Anterior cingulate cortex (tissue), 58 donors: ENCODE data around the gene LGALS4.
"Not testable (repeated sequence)": the region's sequence is repeated elsewhere in the genome, so short reads cannot be mapped to it uniquely, and the experiment has no call there.

Experiments
- DNase-seq, 58 donors: peaks; one replicate each; lab custom pipeline; 2025; lab: John Stamatoyannopoulos, UW

LGALS4 gene

DNA sequence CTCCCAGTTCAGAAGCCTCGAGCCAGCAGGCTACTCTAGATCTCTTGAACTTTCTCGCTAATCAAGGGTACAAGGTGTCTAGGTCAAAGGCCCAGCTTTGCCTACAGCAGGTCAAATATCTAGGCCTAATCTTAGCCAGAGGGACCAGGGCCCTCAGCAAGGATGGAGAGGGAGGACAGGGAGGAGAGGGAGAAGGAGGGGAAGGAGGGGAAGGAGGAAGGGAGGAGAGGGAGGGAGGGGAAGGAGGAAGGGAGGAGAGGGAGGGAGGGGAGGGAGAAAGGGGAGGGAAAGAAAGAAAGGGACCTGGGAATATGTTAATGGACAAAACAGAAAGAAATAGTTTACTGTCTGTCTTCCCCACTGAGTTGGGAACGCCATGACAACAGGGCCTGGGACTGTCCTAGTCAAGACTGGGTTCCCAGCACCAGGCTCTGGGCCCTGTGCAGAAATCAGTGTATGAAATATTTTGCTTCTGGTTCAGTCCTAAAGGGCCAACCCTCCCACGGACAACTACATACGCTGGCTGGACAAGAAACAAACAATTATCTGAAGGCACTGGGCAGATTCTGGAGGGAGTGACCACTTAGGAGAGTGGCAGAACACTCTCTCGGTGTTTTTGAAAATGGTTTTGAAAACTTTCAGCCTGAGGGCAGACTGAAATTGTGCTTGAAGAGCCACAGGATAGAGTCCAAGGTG, 14.3 kb upstream of the LGALS4 start:
- DNase-seq = no peak

DNA sequence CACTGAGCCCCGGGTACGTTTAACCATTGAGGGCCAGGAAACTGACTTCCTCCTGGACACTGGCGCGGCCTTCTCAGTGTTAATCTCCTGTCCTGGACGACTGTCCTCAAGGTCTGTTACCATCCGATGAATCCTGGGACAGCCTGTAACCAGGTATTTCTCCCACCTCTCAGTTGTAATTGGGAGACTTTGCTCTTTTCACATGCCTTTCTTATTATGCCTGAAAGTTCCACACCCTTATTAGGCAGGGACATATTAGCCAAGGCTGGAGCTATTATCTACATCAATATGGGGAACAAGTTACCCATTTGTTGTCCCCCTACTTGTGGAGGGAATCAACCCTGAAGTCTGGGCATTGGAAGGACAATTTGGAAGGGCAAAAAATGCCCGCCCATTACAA, 13.2 kb upstream of the LGALS4 start:
- DNase-seq = not testable (repeated sequence)

DNA sequence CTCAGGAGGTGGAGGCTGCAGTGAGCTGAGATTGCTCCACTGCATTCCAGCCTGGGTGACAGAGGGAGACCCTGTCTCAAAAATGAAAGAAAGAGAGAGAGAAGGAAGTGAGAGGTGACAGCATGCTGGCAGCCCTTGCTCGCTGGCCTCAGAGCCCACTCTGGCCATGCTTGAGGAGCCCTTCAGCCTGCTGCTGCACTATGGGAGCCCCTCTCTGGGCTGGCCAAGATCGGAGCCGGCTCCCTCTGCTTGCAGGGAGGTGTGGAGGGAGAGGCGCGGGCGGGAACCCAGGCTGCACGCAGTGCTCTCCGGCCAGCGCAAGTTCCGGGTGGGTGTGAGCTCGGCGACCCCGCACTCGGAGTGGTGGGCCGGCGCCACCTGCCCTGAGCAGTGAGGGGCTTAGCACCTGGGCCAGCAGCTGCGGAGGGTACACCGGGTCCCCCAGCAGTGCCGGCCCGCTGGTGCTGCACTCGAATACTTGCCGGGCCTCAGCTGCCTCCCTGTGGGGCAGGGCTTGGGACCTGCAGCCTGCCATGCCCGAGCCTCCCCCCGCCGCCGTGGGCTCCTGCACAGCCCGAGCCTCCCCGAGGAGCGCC, 8.6 kb upstream of the LGALS4 start:
- not testable (repeated sequence) for DNase-seq

DNA sequence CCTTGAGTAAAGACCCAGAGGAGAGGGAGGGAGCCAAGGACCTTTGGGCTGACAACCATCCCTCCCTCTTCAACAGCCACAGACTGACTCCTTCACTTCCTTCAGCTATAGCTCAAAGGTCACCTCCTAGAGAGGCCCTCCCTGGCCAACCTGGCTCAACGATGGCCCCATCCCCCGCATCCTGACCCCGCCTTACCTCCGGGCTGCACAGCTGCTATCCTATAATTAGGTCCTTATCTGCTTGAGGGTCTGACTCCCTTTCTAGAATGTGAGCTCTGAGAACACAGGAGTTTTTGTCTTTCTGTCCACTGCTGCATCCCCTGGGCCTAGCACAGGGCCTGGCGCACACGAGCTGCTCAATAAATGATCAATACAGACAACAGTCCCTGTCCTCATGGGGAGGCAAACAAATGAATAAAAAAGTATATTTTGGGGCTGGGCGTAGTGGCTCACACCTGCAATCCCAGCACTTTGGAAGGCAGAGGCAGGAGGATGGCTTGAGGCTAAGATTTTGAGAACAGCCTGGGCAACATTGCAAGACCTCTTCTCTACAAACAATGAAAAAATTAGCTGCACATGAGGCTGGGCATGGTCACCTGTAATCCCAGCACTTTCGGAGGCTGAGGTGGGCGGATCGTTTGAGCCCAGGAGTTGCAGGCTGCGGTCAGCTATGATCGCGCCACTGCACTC, 6.6 kb upstream of the LGALS4 start:
- no peak for DNase-seq

DNA sequence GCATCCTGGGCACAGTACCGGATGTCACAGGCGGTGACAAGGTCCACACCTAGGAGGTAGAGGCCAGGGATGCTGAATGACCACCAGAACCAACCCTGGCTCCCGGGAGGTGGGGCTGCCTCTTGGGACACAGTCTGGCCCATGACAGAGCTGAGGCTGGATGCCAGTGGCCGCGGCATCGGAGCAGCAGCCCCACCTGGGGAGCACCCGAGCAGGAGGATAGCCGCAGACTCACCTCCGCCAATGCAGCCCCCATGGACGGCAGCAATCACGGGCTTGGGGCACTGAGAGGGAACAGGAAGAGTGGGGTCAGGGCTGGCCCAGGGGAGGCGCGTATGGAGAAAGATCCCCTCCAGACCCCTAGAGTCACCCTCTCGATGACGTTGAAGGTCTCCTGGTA, 4.3 kb upstream of the LGALS4 start:
- no peak for DNase-seq

DNA sequence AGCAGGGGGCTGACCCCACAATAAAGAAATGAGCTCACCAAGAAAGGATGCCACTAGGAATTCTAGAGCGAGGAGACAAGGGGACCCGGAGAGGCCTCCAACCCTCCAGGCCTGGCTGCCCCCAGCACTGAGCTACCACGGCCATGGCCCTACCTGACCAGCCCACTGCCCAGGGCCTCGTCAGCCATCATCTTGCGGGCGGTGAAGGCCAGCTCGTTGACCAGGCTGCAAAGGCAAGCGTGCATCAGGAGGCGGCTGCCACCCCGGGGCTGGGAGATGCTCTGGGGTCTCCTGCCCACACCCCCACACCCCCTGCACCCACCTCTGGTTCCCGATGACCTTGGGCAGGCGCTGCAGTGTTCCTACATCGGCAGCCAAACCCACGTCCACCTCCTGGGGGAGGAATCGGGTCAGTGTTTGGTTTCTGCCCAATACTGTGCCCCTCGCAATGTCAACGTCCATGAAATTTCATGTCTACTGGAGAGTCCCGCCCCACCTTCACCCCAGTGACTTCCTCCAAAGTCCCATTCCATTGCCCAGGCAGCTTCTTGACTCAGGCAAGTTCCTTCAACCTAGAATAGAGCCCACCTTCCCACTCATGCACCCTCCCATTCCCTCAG, 3.5 kb upstream of the LGALS4 start:
- DNase-seq = no peak

DNA sequence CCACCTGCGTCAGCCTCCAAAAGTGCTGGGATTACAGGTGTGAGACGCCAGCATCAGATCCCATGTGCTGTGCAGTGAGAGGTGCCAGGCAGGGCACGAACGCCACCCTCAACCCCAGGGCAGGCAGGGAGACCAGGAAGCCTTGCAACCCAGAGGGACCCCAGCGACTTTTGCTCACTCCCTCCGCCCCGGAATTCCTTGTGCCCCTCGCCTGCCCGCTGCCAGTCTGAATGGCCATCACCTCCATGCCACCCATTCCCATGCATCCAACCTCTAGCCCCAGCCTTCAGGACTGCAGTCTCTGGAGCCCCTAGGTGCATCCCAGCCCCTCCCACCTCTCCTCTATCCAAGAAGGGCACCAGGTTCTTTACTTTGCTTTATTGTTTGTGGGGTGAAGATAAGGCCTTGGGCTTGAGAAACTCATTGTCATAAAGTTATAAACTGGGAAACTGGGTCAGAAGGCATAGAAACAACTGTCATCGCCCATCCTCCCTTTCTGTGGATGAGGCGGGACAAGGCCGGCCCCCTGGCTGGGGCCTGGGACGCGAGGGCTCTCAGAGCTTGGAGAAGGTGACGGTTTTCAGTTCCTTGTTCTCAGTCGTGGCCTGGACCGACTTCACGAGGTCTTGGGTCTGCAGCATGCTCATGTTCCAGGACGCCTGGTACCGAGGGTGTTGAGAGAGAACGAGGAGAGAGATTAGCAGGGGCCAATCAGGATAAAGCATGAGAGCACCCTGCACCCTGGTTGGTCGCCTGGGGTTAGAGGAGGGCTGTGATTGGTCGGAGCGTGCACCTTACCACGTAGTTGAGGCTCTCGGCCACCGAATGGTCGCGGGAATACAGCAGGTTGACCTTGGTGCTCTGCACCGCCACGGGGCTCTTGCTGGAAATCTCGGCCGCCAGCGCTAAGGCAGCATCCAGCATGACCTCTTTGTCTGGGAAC, 2.6 kb upstream of the LGALS4 start:
- DNase-seq = no peak

DNA sequence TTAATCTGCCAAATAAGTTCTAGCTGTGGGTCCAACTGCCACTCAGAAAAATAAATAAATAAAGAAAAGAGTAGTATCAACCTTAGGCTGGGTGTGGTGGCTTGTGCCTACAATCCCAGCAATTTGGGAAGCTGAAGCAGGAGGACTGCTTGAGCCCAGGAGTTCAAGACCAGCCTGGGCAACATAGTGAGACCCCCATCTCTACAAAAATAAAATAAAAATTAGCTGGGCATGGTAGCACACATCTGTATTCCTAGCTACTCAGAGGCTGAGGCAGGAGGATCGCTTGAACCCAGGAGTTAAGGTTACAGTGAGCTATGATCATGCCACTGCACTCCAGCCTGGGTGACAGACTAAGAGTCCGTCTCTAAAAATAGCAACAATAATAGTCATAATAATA, 1.2 kb upstream of the LGALS4 start:
- not testable (repeated sequence) for DNase-seq

DNA sequence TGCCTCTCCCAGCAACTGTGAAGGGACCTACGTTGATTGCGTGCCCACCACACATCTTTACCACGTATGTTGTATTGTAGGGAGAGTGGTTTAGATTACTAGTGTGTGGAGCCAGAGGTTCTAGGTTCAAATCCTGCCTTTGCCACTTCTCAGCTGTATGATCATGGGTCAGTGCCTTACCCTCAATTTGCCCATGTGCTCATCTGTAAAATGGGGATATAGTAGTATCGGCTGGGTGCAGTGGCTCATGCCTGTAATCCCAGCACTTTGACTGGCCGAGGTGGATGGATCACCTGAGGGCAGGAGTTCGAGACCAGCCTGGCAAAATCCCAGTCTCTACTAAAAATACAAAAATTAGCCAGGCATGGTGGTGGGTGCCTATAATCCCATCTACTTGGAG, 578 bp upstream of the LGALS4 start:
- no peak for DNase-seq

DNA sequence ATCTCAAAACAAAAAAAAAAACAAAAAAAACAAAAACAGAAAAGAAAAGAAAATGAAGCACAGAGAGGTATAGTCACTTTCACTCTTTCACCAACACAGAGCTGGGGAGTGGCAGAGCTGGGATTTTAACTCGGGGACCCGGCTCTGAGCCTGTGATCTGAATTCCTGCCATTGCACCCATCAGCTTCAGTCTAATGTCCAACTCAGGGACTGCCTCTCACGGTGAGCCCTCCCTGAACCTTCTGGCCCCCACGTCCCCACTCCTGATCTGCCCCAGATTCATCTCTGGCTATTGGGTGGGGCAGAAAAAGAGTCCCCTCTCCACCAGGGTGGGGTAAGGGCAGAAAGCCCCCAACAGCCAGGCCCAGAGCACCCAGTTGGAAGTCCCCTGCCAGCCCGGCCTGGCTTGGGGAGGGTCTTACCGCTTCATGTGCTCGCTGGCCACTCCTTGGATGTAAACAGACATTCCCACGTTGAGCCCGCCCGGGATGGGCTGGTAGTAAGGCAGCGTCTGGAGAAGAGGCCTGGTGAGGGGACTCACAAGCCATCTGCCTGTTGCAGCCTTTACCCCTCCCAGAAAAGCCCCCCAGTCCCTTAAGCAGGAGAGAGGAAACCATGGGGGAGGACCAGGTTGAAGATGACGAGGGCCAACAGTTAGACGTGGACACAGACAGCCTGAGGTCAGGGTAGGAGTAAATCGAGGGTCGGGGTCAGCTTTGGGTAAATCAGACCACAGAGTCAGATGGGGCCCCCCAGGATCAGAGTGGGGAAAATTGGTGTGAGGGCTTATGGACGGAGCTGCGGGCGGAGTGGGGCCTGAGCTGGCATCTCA, 520 bp downstream of the LGALS4 start:
- DNase-seq = no peak

DNA sequence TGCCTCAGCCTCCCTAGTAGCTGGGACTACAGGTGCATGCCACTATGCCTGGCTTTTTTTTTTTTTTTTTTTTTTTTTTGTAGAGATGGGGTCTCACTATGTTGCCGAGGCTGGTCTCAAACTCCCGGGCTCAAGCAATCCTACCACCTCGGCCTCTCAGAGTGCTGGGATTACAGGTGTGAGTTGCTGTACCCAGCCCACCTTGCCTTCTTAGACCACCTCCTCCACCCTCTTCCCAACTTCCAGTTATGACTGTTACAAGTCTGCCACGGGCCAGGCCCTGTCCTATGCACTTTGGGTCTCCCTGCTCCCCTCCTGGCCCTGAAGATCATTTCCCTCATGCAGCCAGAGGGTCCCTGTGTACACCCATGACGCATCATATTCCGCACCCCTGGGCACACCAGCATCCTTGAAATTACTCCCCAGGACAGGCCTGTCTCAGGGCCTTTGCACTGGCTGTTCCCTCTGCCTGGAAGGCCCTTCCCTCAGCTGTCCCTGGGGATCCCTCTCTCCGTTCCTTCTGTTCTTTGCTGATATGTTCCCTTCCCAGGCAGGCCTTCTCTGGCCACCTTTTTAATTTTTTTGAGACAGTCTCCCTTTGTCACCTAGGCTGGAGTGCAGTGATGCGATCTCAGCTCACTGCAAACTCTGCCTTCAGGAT, 3.0 kb downstream of the LGALS4 start:
- DNase-seq = no peak

DNA sequence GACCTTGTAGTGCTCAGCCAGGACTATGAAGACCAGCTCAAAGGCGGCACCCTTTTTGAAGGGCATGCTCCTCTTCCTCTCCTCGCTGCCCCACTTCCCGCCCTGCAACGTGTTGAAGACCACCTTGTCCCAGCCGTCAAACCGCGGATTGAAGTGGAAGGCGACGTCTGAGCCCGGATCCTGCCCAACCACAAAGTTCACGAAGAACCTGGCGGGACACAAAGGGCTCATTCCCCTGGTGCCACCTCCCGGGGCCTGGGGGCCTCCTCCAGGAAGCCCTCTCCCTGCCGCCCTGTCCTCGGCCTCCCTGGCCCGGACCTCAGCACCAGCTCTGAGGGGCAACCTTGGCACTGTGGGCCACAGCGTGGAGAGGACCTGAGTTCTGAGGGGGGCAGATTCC, 4.0 kb downstream of the LGALS4 start:
- DNase-seq = no peak

DNA sequence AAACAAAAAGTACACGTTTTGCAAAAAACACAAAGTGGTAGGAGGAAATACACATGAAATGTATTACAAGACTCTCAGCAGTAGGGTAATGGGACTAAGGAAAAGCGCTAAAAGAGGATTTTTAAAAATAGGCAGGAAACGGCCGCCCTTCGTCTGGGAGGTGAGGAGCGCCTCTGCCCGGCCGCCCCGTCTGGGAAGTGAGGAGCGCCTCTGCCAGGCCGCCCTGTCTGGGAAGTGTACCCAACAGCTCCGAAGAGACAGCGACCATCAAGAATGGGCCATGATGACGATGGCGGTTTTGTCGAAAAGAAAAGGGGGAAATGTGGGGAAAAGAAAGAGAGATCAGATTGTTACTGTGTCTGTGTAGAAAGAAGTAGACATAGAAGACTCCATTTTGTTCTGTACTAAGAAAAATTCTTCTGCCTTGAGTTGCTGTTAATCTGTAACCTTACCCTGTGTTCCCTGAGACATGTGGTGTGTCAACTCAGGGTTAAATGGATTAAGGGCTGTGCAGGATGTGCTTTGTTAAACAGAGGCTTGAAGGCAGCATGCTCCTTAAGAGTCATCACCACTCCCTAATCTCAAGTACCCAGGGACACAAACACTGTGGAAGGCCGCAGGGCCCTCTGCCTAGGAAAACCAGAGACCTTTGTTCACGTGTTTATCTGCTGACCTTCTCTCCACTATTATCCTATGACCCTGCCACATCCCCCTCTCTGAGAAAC, 5.2 kb downstream of the LGALS4 start:
- not testable (repeated sequence) for DNase-seq

DNA sequence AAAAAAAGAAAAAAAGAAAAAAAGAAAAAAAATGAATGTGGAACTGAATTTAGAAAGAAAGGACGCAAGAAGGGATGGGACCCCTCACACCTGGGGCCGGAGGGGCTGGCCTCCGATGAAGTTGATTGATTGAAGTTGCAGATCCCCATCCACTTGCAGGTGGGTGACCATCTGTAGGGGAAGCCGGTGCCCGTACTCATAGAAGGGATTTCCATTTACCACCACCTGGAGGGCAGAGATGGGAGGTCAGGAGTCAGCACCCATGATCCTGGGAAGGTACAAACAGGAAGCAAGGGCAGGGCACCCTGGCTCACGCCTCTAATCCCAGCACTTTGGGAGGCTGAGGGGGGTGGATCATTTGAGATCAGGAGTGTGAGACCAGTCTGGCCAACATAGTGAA, 6.4 kb downstream of the LGALS4 start:
- no peak for DNase-seq

DNA sequence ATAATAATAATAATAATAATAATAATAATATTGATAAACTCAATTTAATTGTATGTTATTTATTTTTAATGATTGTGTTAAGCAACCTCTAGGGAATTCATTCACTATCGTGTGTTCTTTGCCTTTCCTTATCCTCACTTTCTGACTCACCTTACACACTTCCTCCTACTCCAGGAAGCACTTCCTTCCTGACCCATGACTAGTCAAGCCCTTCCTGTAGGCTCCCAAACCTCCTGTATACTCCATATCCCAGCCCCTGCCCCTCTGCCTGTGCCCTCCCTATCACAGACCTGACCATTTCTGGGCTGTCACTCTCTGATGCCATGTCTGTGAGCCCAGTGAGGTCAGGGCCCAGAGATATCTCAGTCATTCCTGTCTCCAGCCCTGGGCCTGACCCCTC, 7.6 kb downstream of the LGALS4 start:
- no peak for DNase-seq

DNA sequence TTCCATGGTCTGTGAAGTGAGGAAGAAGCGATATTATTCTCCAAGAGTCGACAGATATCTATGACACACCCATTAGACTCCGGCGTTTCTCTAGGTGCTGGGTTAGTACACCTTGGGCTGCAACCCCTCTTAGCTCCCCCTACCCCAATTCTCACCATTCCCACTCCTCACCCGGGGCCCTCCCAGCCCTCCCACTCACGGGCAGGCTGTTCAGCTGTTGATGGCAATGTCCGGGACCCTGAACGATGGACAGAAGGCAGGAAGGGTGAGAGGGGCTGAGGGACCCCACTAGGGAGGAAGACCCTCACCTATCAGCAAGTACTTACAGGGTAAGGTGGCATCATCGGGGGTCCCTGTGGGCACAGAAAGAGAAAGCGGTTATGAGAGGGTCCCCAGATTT, 9.2 kb downstream of the LGALS4 start:
- DNase-seq = no peak

DNA sequence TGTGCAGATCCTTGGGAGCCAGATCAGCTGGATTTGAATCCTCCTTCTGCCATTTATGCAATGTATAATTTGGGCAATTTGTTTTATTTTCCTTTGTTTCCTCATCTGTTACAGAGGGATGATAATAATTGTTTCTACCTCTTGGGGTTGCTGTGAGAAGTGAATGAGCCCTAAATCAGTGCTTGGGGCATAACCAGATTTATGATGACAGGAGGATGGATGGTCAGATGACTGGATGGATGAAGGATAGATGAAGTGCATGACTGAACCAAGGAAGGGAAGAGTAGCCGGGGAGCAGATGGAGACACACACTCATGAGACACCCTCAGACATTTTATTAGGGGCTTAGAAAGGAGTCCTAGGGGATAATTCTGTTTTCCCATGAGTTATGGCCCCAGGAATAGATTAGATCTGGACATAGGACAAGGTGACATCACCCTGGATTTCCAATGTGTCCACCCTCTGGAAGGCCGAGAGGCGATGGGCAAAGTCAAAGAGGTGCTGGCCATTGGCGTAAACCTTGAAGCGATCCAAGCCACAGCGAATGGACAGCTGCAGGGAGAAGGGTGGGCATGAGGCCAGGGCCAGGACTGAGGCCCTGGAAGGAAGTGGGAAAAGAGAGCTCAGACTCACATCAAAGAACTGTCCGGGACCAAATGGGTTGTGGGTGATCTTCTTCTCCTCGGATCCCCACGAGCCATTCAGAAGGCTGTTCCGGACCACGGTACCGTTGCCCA, 11.2 kb downstream of the LGALS4 start:
- DNase-seq = no peak
